Measurements from ENCODE around the gene ETS1. TPM values are rescaled to one million over a fixed set of nuclear protein-coding genes. Genes with fewer than 3 reads are reported as not detected.

The ETS1 gene
- total RNA-seq, 2 experiments from 2014 or later: 579 to 590 TPM

DNA sequence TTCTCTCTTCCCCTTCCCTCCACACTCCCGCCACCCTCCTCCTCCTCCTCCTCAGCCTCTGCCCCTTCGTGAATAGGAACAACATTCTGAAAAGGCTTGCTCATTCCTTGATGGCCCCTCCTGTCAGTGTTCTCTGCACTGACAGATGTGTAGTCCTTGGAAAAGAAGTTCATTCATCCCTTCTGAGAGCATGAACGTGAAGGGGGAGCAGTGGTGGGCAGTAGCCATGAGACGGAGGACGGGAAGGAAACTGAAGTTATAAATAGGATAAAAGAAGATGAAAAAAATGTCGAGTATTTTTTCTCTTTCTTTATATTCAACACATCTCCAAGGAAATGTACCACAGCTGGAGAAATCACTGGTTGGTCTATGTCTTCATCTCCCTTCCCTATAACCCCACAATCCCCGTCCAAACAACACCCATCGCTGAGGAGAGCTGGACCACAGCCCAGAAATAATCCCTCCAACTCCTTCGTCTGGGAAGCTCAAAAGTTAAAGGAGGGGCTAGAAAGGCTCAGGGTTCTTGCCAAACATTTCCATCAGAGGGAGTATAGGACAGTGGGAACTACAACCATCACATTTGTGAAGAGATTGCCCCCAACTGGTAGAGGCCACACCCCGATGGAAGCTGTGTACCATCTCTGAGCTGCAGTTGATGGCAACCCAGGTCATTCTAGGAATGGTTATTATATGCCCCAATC is 33.5 kb downstream of the ETS1 start:
- no peaks in the 10 kb centered on the region for H3K9me3 Mint-ChIP-seq
- Histone ChIP-seq H3K4me3 (ENCODE audit: low read length) (no peak overlapping the region), H3K27ac (ENCODE audit: low read depth in 1 of 2, low read length in 2 of 2) (peak overlapping the region in 1 of 2 donors; percentile 5), H3K9me3 (ENCODE audit: control insufficient read depth in 1 of 2, insufficient read depth in 1 of 2, low read length in 2 of 2) (no peaks in the 10 kb centered on the region), H3K4me1 (ENCODE audit: insufficient read depth, low read length) (peaks cover 52% of the 10 kb centered on the region), H3K36me3 (ENCODE audit: insufficient read depth, low read length) (no peaks in the 10 kb centered on the region), H3K27me3 (ENCODE audit: control insufficient read depth in 1 of 2, insufficient read depth in 2 of 2, low read length in 2 of 2) (no peaks in the 10 kb centered on the region)
- ChIA-PET CTCF (interaction anchor here (0.6 to 1.8 kb wide), 5 partner anchors 17 to 396 kb away, joined by 3 to 7 read pairs (median 3); no protein-coding TSS in a partner anchor), POLR2A (interaction anchor here (0.7 to 2.6 kb wide), 8 partner anchors 9 to 86 kb away, joined by 3 to 23 read pairs (median 8); no protein-coding TSS in a partner anchor)
- H3K4me1 Mint-ChIP-seq (ENCODE audit: low read depth): peaks cover 54% of the 10 kb centered on the region
- no peak overlapping the region for H3K4me3 Mint-ChIP-seq
- H3K36me3 Mint-ChIP-seq (ENCODE audit: low read depth): no peaks in the 10 kb centered on the region
- H3K27me3 Mint-ChIP-seq: no peaks in the 10 kb centered on the region
- DNase-seq (peak in 1 of 14 experiments; percentile 41), ATAC-seq (ENCODE audit: poor library complexity) (no peak)
- no peak for TF ChIP-seq CTCF (IDR thresholded peaks at IDR 0.05)
- peak overlapping the region; percentile 94 for H3K27ac Mint-ChIP-seq
- intact Hi-C loops (cut with DNase I, micrococcal nuclease): no loop called here

DNA sequence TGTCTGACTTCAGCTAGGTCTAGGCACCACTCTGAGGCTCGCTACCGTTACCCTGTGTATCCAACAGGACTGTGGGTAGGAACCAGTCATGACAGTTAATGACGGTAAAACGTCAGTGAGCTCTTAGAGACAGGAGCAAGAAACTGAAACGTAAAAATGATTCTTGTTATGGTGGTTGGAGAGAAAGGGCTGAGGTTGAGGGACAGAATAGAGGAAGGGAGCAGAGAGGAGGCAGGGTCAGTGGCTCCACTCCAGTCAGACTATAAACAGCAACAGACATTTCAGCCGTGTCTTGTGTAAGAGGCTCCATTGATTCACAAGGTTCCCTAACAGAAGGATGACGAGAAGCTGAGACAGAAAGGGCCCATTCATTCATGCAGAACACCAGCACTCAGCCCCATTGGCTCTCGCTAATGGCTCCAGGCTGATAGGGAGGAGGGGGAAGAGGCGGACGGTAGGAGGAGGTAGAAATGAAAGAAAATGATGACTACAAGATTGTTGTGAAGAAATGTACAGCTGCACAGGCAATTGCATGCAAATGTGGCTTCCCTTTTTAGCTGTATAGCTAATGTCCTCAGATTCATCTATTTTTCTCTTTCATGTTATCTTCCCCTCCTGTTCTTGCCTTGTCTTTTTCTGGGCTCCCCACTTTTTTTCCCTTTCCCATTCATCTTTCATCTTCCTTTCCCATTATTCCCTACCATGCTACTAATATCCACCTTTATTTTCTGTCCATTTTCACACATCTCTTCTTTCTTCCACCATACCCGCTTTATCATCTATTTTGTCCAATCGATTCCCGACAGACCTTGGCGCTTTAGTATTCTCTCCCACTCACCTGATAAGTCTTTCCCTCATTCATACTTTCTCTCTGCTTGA is 34.3 kb downstream of the ETS1 start:
- POLR2A ChIA-PET: interaction anchor here (0.7 to 2.6 kb wide), 10 partner anchors 9 to 85 kb away, joined by 3 to 23 read pairs (median 4); no protein-coding TSS in a partner anchor
- Histone ChIP-seq H3K27ac (ENCODE audit: low read depth in 1 of 2, low read length in 2 of 2) (peak overlapping the region; percentile 5 to 50), H3K4me1 (ENCODE audit: insufficient read depth, low read length) (peaks cover 60% of the 10 kb centered on the region), H3K27me3 (ENCODE audit: control insufficient read depth in 1 of 2, insufficient read depth in 2 of 2, low read length in 2 of 2) (no peaks in the 10 kb centered on the region), H3K4me3 (ENCODE audit: low read length) (peak overlapping the region; percentile 8), H3K9me3 (ENCODE audit: control insufficient read depth in 1 of 2, insufficient read depth in 1 of 2, low read length in 2 of 2) (no peaks in the 10 kb centered on the region), H3K36me3 (ENCODE audit: insufficient read depth, low read length) (no peaks in the 10 kb centered on the region)
- Mint-ChIP-seq H3K27ac (peak overlapping the region; percentile 94), H3K4me3 (peak overlapping the region; percentile 54), H3K4me1 (ENCODE audit: low read depth) (peaks cover 62% of the 10 kb centered on the region), H3K27me3 (no peaks in the 10 kb centered on the region), H3K9me3 (no peaks in the 10 kb centered on the region), H3K36me3 (ENCODE audit: low read depth) (no peaks in the 10 kb centered on the region)
- ATAC-seq (ENCODE audit: poor library complexity): peak; percentile 20
- CTCF ChIA-PET: interaction anchor here (1.7 to 1.8 kb wide), 2 partner anchors 16 to 395 kb away, joined by 4 to 7 read pairs; no protein-coding TSS in a partner anchor
- intact Hi-C loops (cut with DNase I, micrococcal nuclease): no loop called here
- no peak for TF ChIP-seq CTCF (IDR thresholded peaks at IDR 0.05)
- DNase-seq: peak in 4 of 14 experiments; percentile 35 to 72 (median 52)

- CTCF ChIA-PET: no interaction called here
- Mint-ChIP-seq H3K27ac (peak overlapping the region; percentile 94), H3K4me1 (ENCODE audit: low read depth) (peaks cover 74% of the 10 kb centered on the region), H3K4me3 (peak overlapping the region; percentile 71), H3K27me3 (no peaks in the 10 kb centered on the region), H3K9me3 (no peaks in the 10 kb centered on the region), H3K36me3 (ENCODE audit: low read depth) (no peaks in the 10 kb centered on the region)
- no peak for TF ChIP-seq CTCF (IDR thresholded peaks at IDR 0.05)
- DNase-seq: peak in 4 of 14 experiments; percentile 23 to 73 (median 59)
- intact Hi-C loops (cut with DNase I, micrococcal nuclease): no loop called here
- peak; percentile 28 for ATAC-seq (ENCODE audit: poor library complexity)
- no peak overlapping the region for H3K4me3 ChIP-seq (ENCODE audit: low read length)
- H3K36me3 ChIP-seq (ENCODE audit: insufficient read depth, low read length): no peaks in the 10 kb centered on the region
- no peaks in the 10 kb centered on the region for H3K27me3 ChIP-seq (ENCODE audit: control insufficient read depth in 1 of 2, insufficient read depth in 2 of 2, low read length in 2 of 2)
- peak overlapping the region; percentile 13 to 50 for H3K27ac ChIP-seq (ENCODE audit: low read depth in 1 of 2, low read length in 2 of 2)
- POLR2A ChIA-PET: interaction anchor here (0.8 to 2.6 kb wide), 7 partner anchors 7 to 73 kb away, joined by 3 to 23 read pairs (median 5); no protein-coding TSS in a partner anchor
- peaks cover 67% of the 10 kb centered on the region for H3K4me1 ChIP-seq (ENCODE audit: insufficient read depth, low read length)
- H3K9me3 ChIP-seq (ENCODE audit: control insufficient read depth in 1 of 2, insufficient read depth in 1 of 2, low read length in 2 of 2): no peaks in the 10 kb centered on the region
Measured at GRCh38 chr11:128551611-128552335, 35.6 kb downstream of the ETS1 start.
